Iris pigment epithelial cell (primary cell): ENCODE results near the gene WNT2B.

Experiments
- DNase-seq: peaks from one replicate; pipeline ENCODE4 v3.0.0-alpha.2; 2011; ENCODE audit warnings: low read depth

WNT2B gene

GRCh38 chr1:112528076-112528475 lies 19.3 kb downstream of the WNT2B start:
- DNase-seq = no peak

- DNase-seq = peak; percentile 86
These were observed 20.5 kb downstream of the WNT2B start for GRCh38 chr1:112529301-112529700.

- no peak for DNase-seq
These were observed 22.1 kb downstream of the WNT2B start for GRCh38 chr1:112530832-112531231.

GRCh38 chr1:112532064-112532463 lies 23.3 kb downstream of the WNT2B start:
- DNase-seq = peak; percentile 67

GRCh38 chr1:112533029-112533428 lies 24.3 kb downstream of the WNT2B start:
- DNase-seq = peak; percentile 96

- DNase-seq = peak; percentile 92
These were observed 27.8 kb downstream of the WNT2B start for GRCh38 chr1:112536561-112536960.

GRCh38 chr1:112537456-112537855 lies 28.7 kb downstream of the WNT2B start:
- no peak for DNase-seq

GRCh38 chr1:112538883-112539282 lies 30.1 kb downstream of the WNT2B start:
- DNase-seq = peak; percentile 61

- DNase-seq = peak; percentile 76
These were observed 31.5 kb downstream of the WNT2B start for GRCh38 chr1:112540226-112540794.

- no peak for DNase-seq
These were observed 32.5 kb downstream of the WNT2B start for GRCh38 chr1:112541299-112541698.

GRCh38 chr1:112542206-112542973 lies 33.6 kb downstream of the WNT2B start:
- DNase-seq = peak; percentile 57

- DNase-seq = peak; percentile 97
These were observed 35.4 kb downstream of the WNT2B start for GRCh38 chr1:112544011-112544688.

GRCh38 chr1:112544751-112545150 lies 36.0 kb downstream of the WNT2B start:
- DNase-seq = peak; percentile 94

GRCh38 chr1:112546076-112546475 lies 37.3 kb downstream of the WNT2B start:
- DNase-seq = peak; percentile 65

GRCh38 chr1:112548547-112548946 lies 39.8 kb downstream of the WNT2B start:
- DNase-seq = no peak

- no peak for DNase-seq
These were observed 40.8 kb downstream of the WNT2B start for GRCh38 chr1:112549590-112549989.

- DNase-seq = no peak
These were observed 45.6 kb downstream of the WNT2B start for GRCh38 chr1:112554411-112554810.

GRCh38 chr1:112557385-112557784 lies 48.6 kb downstream of the WNT2B start:
- peak; percentile 79 for DNase-seq

- no peak for DNase-seq
These were observed 49.9 kb downstream of the WNT2B start for GRCh38 chr1:112558634-112559033.

GRCh38 chr1:112563341-112563740 lies 54.6 kb downstream of the WNT2B start:
- DNase-seq = no peak

- no peak for DNase-seq
These were observed 55.3 kb downstream of the WNT2B start for GRCh38 chr1:112564081-112564480.

GRCh38 chr1:112565800-112566199 lies 57.0 kb downstream of the WNT2B start:
- DNase-seq = no peak

GRCh38 chr1:112575154-112575804 lies 66.5 kb downstream of the WNT2B start:
- DNase-seq = peak; percentile 99
